HepG2 (cell line): ENCODE measurements around the gene MAP3K2. TPM values are rescaled to one million over a fixed set of nuclear protein-coding genes. Genes with fewer than 3 reads are reported as not detected.

Source experiments
- BRCA1 ChIP-seq: sonication (generic); formaldehyde crosslinking; IDR thresholded peaks from 2 replicates; pipeline ENCODE4 v1.4.0; 2020; ENCODE audit warnings: missing genetic modification reagents
- CCAR2 ChIP-seq: fragments of 200-400 bp; formaldehyde crosslinking; optimal IDR thresholded peaks from 2 replicates; pipeline ENCODE3; 2018; ENCODE audit warnings: low read depth, mild to moderate bottlenecking, low read length, moderate library complexity
- CCDC6 ChIP-seq: sonication (generic); formaldehyde crosslinking; IDR thresholded peaks from 2 replicates; pipeline ENCODE4 v1.8.1; 2022; ENCODE audit warnings: mild to moderate bottlenecking, missing genetic modification reagents, moderate library complexity
- MAZ ChIP-seq, 2 experiments: sonication (generic) in 1 of 2; formaldehyde crosslinking in 1 of 2; IDR thresholded peaks; 2 replicates each; pipeline versions ENCODE4 v1.5.0 to v1.6.1; 2012 to 2020; ENCODE audit warnings: low read depth in 2 of 2, mild to moderate bottlenecking in 2 of 2, borderline replicate concordance in 1 of 2, improper control_type of control experiment in 1 of 2, low read length in 1 of 2, missing genetic modification reagents in 1 of 2, moderate library complexity in 1 of 2
- MTF2 ChIP-seq: sonication (generic); formaldehyde crosslinking; IDR thresholded peaks from 2 replicates; pipeline ENCODE4 v1.5.0; 2020; ENCODE audit warnings: missing genetic modification reagents, borderline replicate concordance
- MXD4 ChIP-seq: IDR thresholded peaks from 2 replicates; pipeline ENCODE4 v1.6.1; 2016; ENCODE audit warnings: mild to moderate bottlenecking, missing biosample characterization, missing genetic modification reagents
- NCOA2 ChIP-seq: sonication (generic); formaldehyde crosslinking; IDR thresholded peaks from 2 replicates; pipeline ENCODE4 v1.8.0; 2022; ENCODE audit warnings: inconsistent platforms
- PRDM4 ChIP-seq: sonication (generic); formaldehyde crosslinking; IDR thresholded peaks from 2 replicates; pipeline ENCODE4 v1.9.0; 2021; ENCODE audit warnings: missing genetic modification reagents, borderline replicate concordance
- RAD51 ChIP-seq: fragments of 450-650 bp; IDR thresholded peaks from 2 replicates; pipeline ENCODE4 v1.6.1; 2016; ENCODE audit warnings: borderline replicate concordance
- REST ChIP-seq, 2 experiments: IDR thresholded peaks; 2 replicates each; pipeline ENCODE4 v1.6.1; 2011 to 2012; ENCODE audit warnings: low read length in 2 of 2, borderline replicate concordance in 1 of 2, low read depth in 1 of 2, mild to moderate bottlenecking in 1 of 2, moderate library complexity in 1 of 2
- SOX13 ChIP-seq, 3 experiments: fragments of 450-650 bp in 1 of 3; sonication (generic) in 1 of 3; formaldehyde crosslinking in 1 of 3; IDR thresholded peaks in 2 of 3; conservative IDR thresholded peaks in 1 of 3; 2 replicates each; pipeline versions ENCODE4 v1.5.0 to v1.6.1; 2016 to 2020; ENCODE audit warnings: antibody characterized with exemption in 1 of 3, mild to moderate bottlenecking in 1 of 3, missing compliant biosample characterization in 1 of 3, missing genetic modification reagents in 1 of 3, moderate library complexity in 1 of 3
- TEAD2 ChIP-seq: sonication (generic); formaldehyde crosslinking; IDR thresholded peaks from 2 replicates; pipeline ENCODE4 v1.9.0; 2021; ENCODE audit warnings: missing genetic modification reagents
- THRA ChIP-seq: sonication (generic); formaldehyde crosslinking; IDR thresholded peaks from 2 replicates; pipeline ENCODE4 v1.4.0; 2020; ENCODE audit warnings: missing genetic modification reagents, borderline replicate concordance
- ZBTB3 ChIP-seq: sonication (generic); formaldehyde crosslinking; IDR thresholded peaks from 2 replicates; pipeline ENCODE4 v1.4.0; 2020; ENCODE audit warnings: low read depth, mild to moderate bottlenecking, moderate library complexity, missing genetic modification reagents, borderline replicate concordance
- ZBTB42 ChIP-seq: sonication (generic); formaldehyde crosslinking; IDR thresholded peaks from 2 replicates; pipeline ENCODE4 v1.5.0; 2020; ENCODE audit warnings: mild to moderate bottlenecking, missing genetic modification reagents
- ZFP82 ChIP-seq: sonication (generic); formaldehyde crosslinking; IDR thresholded peaks from 2 replicates; pipeline ENCODE4 v1.5.1; 2020; ENCODE audit warnings: mild to moderate bottlenecking, missing genetic modification reagents, borderline replicate concordance
- ZNF331 ChIP-seq: sonication (generic); formaldehyde crosslinking; IDR thresholded peaks from 2 replicates; pipeline ENCODE4 v1.4.0; 2020; ENCODE audit warnings: missing genetic modification reagents
- ZNF414 ChIP-seq: sonication (generic); formaldehyde crosslinking; IDR thresholded peaks from 2 replicates; pipeline ENCODE4 v1.5.0; 2020; ENCODE audit warnings: missing genetic modification reagents
- ZSCAN22 ChIP-seq: sonication (generic); formaldehyde crosslinking; IDR thresholded peaks from 2 replicates; pipeline ENCODE4 v1.4.0; 2020; ENCODE audit warnings: mild to moderate bottlenecking, missing genetic modification reagents
- ZSCAN30 ChIP-seq: sonication (generic); formaldehyde crosslinking; IDR thresholded peaks from 2 replicates; pipeline ENCODE4 v1.5.0; 2020; ENCODE audit warnings: mild to moderate bottlenecking, missing genetic modification reagents
- polyA plus RNA-seq, 8 experiments: library from polyadenylated mRNA; depleted of rRNA in 3 of 8; stranded (reverse) in 7 of 8; unstranded in 1 of 8; fragments of >200 nt; fragmentation: Illumina TruSeq in 4 of 8; extraction: Trizol in 4 of 8; gene quantifications; 2 replicates each; pipeline versions ENCODE4 v1.2.1 to v1.2.3, GENCODE V29; 2011 to 2016; ENCODE audit warnings: low read depth in 4 of 8, missing spikeins in 1 of 8, mixed read lengths in 1 of 8; ENCODE audit not compliant: insufficient read depth in 1 of 8
- total RNA-seq, 5 experiments: library from RNA; depleted of rRNA; stranded (reverse); fragments of >200 nt; fragmentation: Illumina TruSeq; extraction: Trizol; gene quantifications; 2 replicates each; pipeline ENCODE4 v1.2.3, GENCODE V29; 2016; ENCODE audit warnings: low read depth in 1 of 5

MAP3K2 gene
- total and polyA plus RNA-seq, 2 of the 13 experiments (the other 11 are each of a cell fraction or from before 2014, with no cell fraction given) = 12.2 to 37.2 TPM

DNA sequence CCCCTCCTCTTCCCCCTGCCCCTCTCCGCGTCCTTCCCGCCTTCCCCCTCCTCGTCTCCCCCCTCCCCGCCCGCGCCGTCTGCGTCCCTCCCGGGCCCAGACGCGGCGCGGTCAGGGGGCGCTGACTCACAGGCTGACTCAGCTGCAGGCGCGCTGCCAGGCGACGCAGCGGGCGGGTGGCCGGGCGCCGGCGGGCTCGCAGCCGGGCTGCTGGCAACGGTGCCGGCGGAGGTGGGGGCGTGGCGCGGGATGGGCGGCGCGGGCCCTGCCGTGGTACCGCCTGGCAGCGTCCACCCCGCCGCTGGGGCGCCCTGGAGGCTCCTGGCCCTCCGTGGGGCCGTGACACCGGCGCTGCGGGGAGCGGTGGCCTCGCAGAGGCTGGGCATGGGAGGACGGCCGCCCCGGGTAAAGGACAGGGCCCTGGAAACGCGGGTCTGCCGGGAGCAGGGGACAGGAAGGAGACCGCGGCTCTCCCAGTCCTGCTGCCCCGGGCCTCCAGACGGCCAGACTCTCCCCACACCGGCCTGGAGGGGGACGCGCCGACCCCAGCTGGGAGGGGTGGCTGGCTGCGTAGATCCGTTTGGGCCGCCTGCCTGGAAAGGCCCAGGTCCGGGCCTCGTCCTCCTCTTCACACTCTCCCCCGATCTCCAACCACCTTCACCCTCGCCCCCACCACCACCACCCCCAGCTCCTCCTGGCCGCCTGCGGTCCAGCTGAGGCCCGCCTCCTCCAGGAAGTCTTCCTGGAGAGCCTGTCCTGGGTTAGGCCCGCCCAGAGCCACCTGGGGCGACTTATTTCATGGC is 20.4 kb upstream of the MAP3K2 start (continued):
- TF ChIP-seq SOX13 (IDR thresholded peaks at IDR 0.05) (no peak), SOX13 (CRISPR knock-in tag; conservative IDR thresholded peaks at IDR 0.05 in 1 of 2, IDR thresholded peaks at IDR 0.05 in 1 of 2) (no peak; a peak in 1 of 4 replicates), ZFP82 (no peak), ZBTB42 (CRISPR knock-in tag) (no peak), ZBTB3 (CRISPR knock-in tag) (no peak), REST (IDR thresholded peaks at IDR 0.05; ENCODE audit: borderline replicate concordance in 1 of 2, low read depth in 1 of 2, low read length in 2 of 2) (no peak), ZNF414 (CRISPR knock-in tag) (no peak), MXD4 (no peak; the same call in none of the 2 replicates), MTF2 (CRISPR knock-in tag) (no peak), CCDC6 (CRISPR knock-in tag) (peak; percentile 93), PRDM4 (peak; percentile 20; the same call in 1 of the 2 replicates), ZNF331 (CRISPR knock-in tag) (0 out of 2 replicates have a peak, but pooled peaks have one; percentile 35), BRCA1 (CRISPR knock-in tag) (no peak), RAD51 (no peak), CCAR2 (no peak), THRA (CRISPR knock-in tag) (no peak), TEAD2 (CRISPR knock-in tag) (no peak), ZSCAN22 (peak; percentile 43; the same call in 1 of the 2 replicates), NCOA2 (CRISPR knock-in tag) (no peak), ZSCAN30 (CRISPR knock-in tag) (no peak), MAZ (IDR thresholded peaks at IDR 0.05; ENCODE audit: borderline replicate concordance, low read depth, low read length) (peak; percentile 86), MAZ (CRISPR knock-in tag; IDR thresholded peaks at IDR 0.05; ENCODE audit: low read depth) (peak; percentile 86)
